Measurements from ENCODE around the gene U2SURP. TPM values are rescaled to one million over a fixed set of nuclear protein-coding genes. Genes with fewer than 3 reads are reported as not detected.
"Not testable (repeated sequence)": the region's sequence is repeated elsewhere in the genome, so short reads cannot be mapped to it uniquely, and the experiment has no call there.

U2SURP gene
- total RNA-seq, 1 experiment from 2014 or later: 125 TPM

DNA sequence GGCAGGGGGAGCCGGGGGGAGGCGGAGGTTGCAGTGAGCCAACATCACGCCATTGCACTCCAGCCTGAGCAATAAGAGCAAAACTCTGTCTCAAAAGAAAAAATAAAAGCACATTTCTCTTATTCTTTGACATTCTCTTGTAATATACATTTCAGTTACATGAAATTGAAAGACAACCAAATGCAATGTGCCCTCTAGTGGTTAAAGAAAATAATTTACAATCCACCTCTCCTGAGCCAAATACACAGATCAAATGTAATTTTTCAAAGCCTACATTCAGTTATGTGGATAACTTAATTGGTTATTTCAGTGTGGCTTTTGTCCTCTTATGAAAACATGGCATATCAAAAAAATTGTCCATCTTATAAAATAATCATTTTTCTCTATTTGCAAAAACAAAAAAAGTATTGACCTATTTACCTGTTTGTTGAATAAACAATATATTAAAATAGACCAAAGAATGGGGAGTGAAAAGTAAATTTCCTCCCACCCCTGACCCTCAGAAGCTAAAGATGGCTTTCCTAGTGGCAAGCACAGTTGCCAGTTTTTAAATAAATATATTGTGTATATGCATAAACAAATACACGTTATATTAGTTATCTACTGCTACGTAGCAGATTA lies 14.2 kb upstream of the U2SURP start:
- H3K36me3 Mint-ChIP-seq (ENCODE audit: insufficient read depth, unreplicated experiment): no peaks in the 10 kb centered on the region
- H3K27me3 Mint-ChIP-seq (ENCODE audit: insufficient read depth, unreplicated experiment): peaks cover 10% of the 10 kb centered on the region
- no peak overlapping the region for H3K4me3 Mint-ChIP-seq (ENCODE audit: unreplicated experiment)
- Histone ChIP-seq H3K4me1 (no peaks in the 10 kb centered on the region), H3K27me3 (replicated peaks; ENCODE audit: control insufficient read depth, insufficient read depth, low read length) (no peaks in the 10 kb centered on the region), H3K9me3 (no peaks in the 10 kb centered on the region), H3K4me3 (ENCODE audit: low read depth, low read length) (no peak overlapping the region), H3K36me3 (ENCODE audit: control insufficient read depth, insufficient read depth, low read length) (no peaks in the 10 kb centered on the region)
- intact Hi-C loops (cut with micrococcal nuclease; ENCODE audit: unreplicated experiment): loop anchor here (1.0 to 2.0 kb wide), 3 partner anchors 58 to 400 kb away; no protein-coding TSS in a partner anchor
- H3K4me1 Mint-ChIP-seq (ENCODE audit: low read depth, unreplicated experiment): no peaks in the 10 kb centered on the region
- no TSS peak for BruUV-seq (replicated peaks)
- H3K9me3 Mint-ChIP-seq (ENCODE audit: unreplicated experiment): no peaks in the 10 kb centered on the region
- peak; percentile 44 to 63 for TF ChIP-seq CTCF (IDR thresholded peaks at IDR 0.05; ENCODE audit: insufficient read depth in 1 of 2, low read depth in 1 of 2, low read length in 1 of 2, severe bottlenecking in 1 of 2, unreplicated experiment in 1 of 2)
- DNase-seq: no peak
- CTCF ChIA-PET: no interaction called here
- no peak overlapping the region for H3K27ac Mint-ChIP-seq (ENCODE audit: unreplicated experiment)
- POLR2A ChIA-PET: no interaction called here

GRCh38 chr3:142987707-142988106 lies 13.7 kb upstream of the U2SURP start:
- POLR2A ChIA-PET: no interaction called here
- no peaks in the 10 kb centered on the region for H3K9me3 ChIP-seq
- no peaks in the 10 kb centered on the region for H3K36me3 Mint-ChIP-seq (ENCODE audit: insufficient read depth, unreplicated experiment)
- no peak overlapping the region for H3K4me3 ChIP-seq (ENCODE audit: low read depth, low read length)
- no peaks in the 10 kb centered on the region for H3K9me3 Mint-ChIP-seq (ENCODE audit: unreplicated experiment)
- CTCF ChIA-PET: no interaction called here
- H3K36me3 ChIP-seq (ENCODE audit: control insufficient read depth, insufficient read depth, low read length): no peaks in the 10 kb centered on the region
- no peaks in the 10 kb centered on the region for H3K4me1 Mint-ChIP-seq (ENCODE audit: low read depth, unreplicated experiment)
- intact Hi-C loops (cut with micrococcal nuclease; ENCODE audit: unreplicated experiment): loop anchor here (1.0 to 2.0 kb wide), 3 partner anchors 58 to 401 kb away; no protein-coding TSS in a partner anchor
- H3K27me3 ChIP-seq (replicated peaks; ENCODE audit: control insufficient read depth, insufficient read depth, low read length): no peaks in the 10 kb centered on the region
- H3K4me1 ChIP-seq: no peaks in the 10 kb centered on the region
- DNase-seq: no peak
- no peak overlapping the region for H3K27ac Mint-ChIP-seq (ENCODE audit: unreplicated experiment)
- BruUV-seq (replicated peaks): no TSS peak
- H3K4me3 Mint-ChIP-seq (ENCODE audit: unreplicated experiment): no peak overlapping the region
- TF ChIP-seq CTCF (IDR thresholded peaks at IDR 0.05; ENCODE audit: insufficient read depth in 1 of 2, low read depth in 1 of 2, low read length in 1 of 2, severe bottlenecking in 1 of 2, unreplicated experiment in 1 of 2): no peak
- peaks cover 8% of the 10 kb centered on the region for H3K27me3 Mint-ChIP-seq (ENCODE audit: insufficient read depth, unreplicated experiment)

GRCh38 chr3:142988221-142988620 lies 13.1 kb upstream of the U2SURP start:
- H3K4me3 Mint-ChIP-seq (ENCODE audit: unreplicated experiment); H3K4me1 ChIP-seq; DNase-seq; H3K4me3 ChIP-seq (ENCODE audit: low read depth, low read length); H3K36me3 Mint-ChIP-seq (ENCODE audit: insufficient read depth, unreplicated experiment); H3K27ac Mint-ChIP-seq (ENCODE audit: unreplicated experiment); POLR2A ChIA-PET; intact Hi-C loops (cut with micrococcal nuclease; ENCODE audit: unreplicated experiment); H3K27me3 Mint-ChIP-seq (ENCODE audit: insufficient read depth, unreplicated experiment); H3K36me3 ChIP-seq (ENCODE audit: control insufficient read depth, insufficient read depth, low read length); H3K9me3 Mint-ChIP-seq (ENCODE audit: unreplicated experiment); BruUV-seq (replicated peaks); H3K4me1 Mint-ChIP-seq (ENCODE audit: low read depth, unreplicated experiment); H3K9me3 ChIP-seq; CTCF ChIA-PET; H3K27me3 ChIP-seq (replicated peaks; ENCODE audit: control insufficient read depth, insufficient read depth, low read length): not testable (repeated sequence)

- CTCF ChIA-PET; H3K27ac Mint-ChIP-seq (ENCODE audit: unreplicated experiment); DNase-seq; H3K4me1 ChIP-seq; H3K4me3 Mint-ChIP-seq (ENCODE audit: unreplicated experiment); H3K27me3 ChIP-seq (replicated peaks; ENCODE audit: control insufficient read depth, insufficient read depth, low read length); intact Hi-C loops (cut with micrococcal nuclease; ENCODE audit: unreplicated experiment); H3K4me1 Mint-ChIP-seq (ENCODE audit: low read depth, unreplicated experiment); H3K9me3 Mint-ChIP-seq (ENCODE audit: unreplicated experiment); H3K4me3 ChIP-seq (ENCODE audit: low read depth, low read length); POLR2A ChIA-PET; H3K27me3 Mint-ChIP-seq (ENCODE audit: insufficient read depth, unreplicated experiment); BruUV-seq (replicated peaks); H3K36me3 Mint-ChIP-seq (ENCODE audit: insufficient read depth, unreplicated experiment); H3K36me3 ChIP-seq (ENCODE audit: control insufficient read depth, insufficient read depth, low read length); H3K9me3 ChIP-seq: not testable (repeated sequence)
Observed at GRCh38 chr3:142988826-142989225, 12.5 kb upstream of the U2SURP start.

All from Caco-2 (cell line).